Neural cell (in vitro differentiated cells): Measurements from ENCODE around the gene PHETA2.
"Not testable (repeated sequence)": the region's sequence is repeated elsewhere in the genome, so short reads cannot be mapped to it uniquely, and the experiment has no call there.

Experiments
- EP300 ChIP-seq: fragments of 450-650 bp; conservative IDR thresholded peaks from 2 replicates; pipeline ENCODE4 v1.6.1; 2014; ENCODE audit warnings: antibody characterized with exemption, mild to moderate bottlenecking, moderate library complexity; ENCODE audit not compliant: poor library complexity, severe bottlenecking
- EZH2 ChIP-seq: fragments of 200-600, 300-800 bp; shearing (Covaris generic), sonication (generic); IDR thresholded peaks from 2 replicates; pipeline ENCODE4 v1.6.1; 2014; ENCODE audit warnings: antibody characterized with exemption, low read length, borderline replicate concordance, mild to moderate bottlenecking; ENCODE audit not compliant: insufficient read depth, poor library complexity, severe bottlenecking
- RAD21 ChIP-seq: fragments of 450-650 bp; conservative IDR thresholded peaks from 2 replicates; pipeline ENCODE4 v1.6.1; 2014; ENCODE audit warnings: antibody characterized with exemption, mild to moderate bottlenecking, moderate library complexity
- REST ChIP-seq: IDR thresholded peaks from 2 replicates; pipeline ENCODE4 v1.6.1; 2012; ENCODE audit warnings: borderline replicate concordance
- SMC3 ChIP-seq: fragments of 450-650 bp; conservative IDR thresholded peaks from 2 replicates; pipeline ENCODE4 v1.6.1; 2014; ENCODE audit warnings: antibody characterized with exemption, mild to moderate bottlenecking, moderate library complexity; ENCODE audit not compliant: poor library complexity
- TAF1 ChIP-seq: IDR thresholded peaks from 2 replicates; pipeline ENCODE4 v1.6.1; 2012; ENCODE audit warnings: low read depth
- TF ChIP-seq, protein P1 (sequence below): fragments of 450-650 bp; IDR thresholded peaks from 2 replicates; pipeline ENCODE4 v1.5.1; 2014; ENCODE audit warnings: antibody characterized with exemption, mild to moderate bottlenecking, moderate library complexity; ENCODE audit not compliant: poor library complexity, severe bottlenecking

- TF ChIP-seq, protein P1, sequence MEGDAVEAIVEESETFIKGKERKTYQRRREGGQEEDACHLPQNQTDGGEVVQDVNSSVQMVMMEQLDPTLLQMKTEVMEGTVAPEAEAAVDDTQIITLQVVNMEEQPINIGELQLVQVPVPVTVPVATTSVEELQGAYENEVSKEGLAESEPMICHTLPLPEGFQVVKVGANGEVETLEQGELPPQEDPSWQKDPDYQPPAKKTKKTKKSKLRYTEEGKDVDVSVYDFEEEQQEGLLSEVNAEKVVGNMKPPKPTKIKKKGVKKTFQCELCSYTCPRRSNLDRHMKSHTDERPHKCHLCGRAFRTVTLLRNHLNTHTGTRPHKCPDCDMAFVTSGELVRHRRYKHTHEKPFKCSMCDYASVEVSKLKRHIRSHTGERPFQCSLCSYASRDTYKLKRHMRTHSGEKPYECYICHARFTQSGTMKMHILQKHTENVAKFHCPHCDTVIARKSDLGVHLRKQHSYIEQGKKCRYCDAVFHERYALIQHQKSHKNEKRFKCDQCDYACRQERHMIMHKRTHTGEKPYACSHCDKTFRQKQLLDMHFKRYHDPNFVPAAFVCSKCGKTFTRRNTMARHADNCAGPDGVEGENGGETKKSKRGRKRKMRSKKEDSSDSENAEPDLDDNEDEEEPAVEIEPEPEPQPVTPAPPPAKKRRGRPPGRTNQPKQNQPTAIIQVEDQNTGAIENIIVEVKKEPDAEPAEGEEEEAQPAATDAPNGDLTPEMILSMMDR = not testable (repeated sequence)
- TF ChIP-seq EP300, REST, EZH2, RAD21, TAF1, SMC3: not testable (repeated sequence)
Measured at GRCh38 chr22:42123529-42123928, 49.5 kb downstream of the PHETA2 start.
